NB4 (cell line): ENCODE measurements around the gene MMD.

Experiments
- CTCF ChIP-seq: IDR thresholded peaks from one replicate; pipeline ENCODE4 v1.5.1; 2012; ENCODE audit warnings: low read depth, low read length
- MAX ChIP-seq: IDR thresholded peaks from 2 replicates; pipeline ENCODE4 v1.6.1; 2011; ENCODE audit warnings: low read depth, low read length
- POLR2A ChIP-seq: IDR thresholded peaks from 2 replicates; pipeline ENCODE4 v1.6.1; 2011; ENCODE audit warnings: mild to moderate bottlenecking; ENCODE audit not compliant: insufficient read length; ENCODE audit errors: extremely low read depth

- TF ChIP-seq CTCF: no peak
- TF ChIP-seq POLR2A: no peak
- no peak for TF ChIP-seq MAX
Measured at GRCh38 chr17:55377671-55378275, 43.9 kb downstream of the MMD start.
